K562 (cell line): ENCODE results near the gene PRM2.

Experiments used
- CAMTA2 ChIP-seq: fragments of 250-450 bp; sonication (Bioruptor Pico); conservative IDR thresholded peaks from 2 replicates; pipeline ENCODE4 v1.5.1; 2022
- CTCF ChIP-seq, 3 experiments: IDR thresholded peaks in 2 of 3; conservative IDR thresholded peaks in 1 of 3; 2 replicates each; pipeline ENCODE4 v1.5.1; 2011 to 2012; ENCODE audit warnings: low read length in 3 of 3, mild to moderate bottlenecking in 3 of 3, control low read depth in 2 of 3, improper control_type of control experiment in 1 of 3, inconsistent platforms in 1 of 3, low read depth in 1 of 3, mixed read lengths in 1 of 3, moderate library complexity in 1 of 3; ENCODE audit not compliant: insufficient read depth in 2 of 3
- E2F6 ChIP-seq, 2 experiments: IDR thresholded peaks; 2 replicates each; pipeline ENCODE4 v1.6.1; 2011; ENCODE audit warnings: borderline replicate concordance in 1 of 2, control low read depth in 1 of 2, low read depth in 1 of 2, low read length in 1 of 2, mild to moderate bottlenecking in 1 of 2, mixed read lengths in 1 of 2, moderate library complexity in 1 of 2; ENCODE audit not compliant: insufficient read depth in 1 of 2, insufficient read length in 1 of 2, poor library complexity in 1 of 2, severe bottlenecking in 1 of 2; ENCODE audit errors: extremely low read depth in 1 of 2
- EP300 ChIP-seq: IDR thresholded peaks from 2 replicates; pipeline ENCODE4 v1.6.1; 2012; ENCODE audit warnings: low read length, improper control_type of control experiment
- EZH2 ChIP-seq: IDR thresholded peaks from 2 replicates; pipeline ENCODE4 v1.6.1; 2012; ENCODE audit warnings: low read depth, mild to moderate bottlenecking, inconsistent platforms, low read length, borderline replicate concordance
- HDGF ChIP-seq: fragments of 450-650 bp; IDR thresholded peaks from 2 replicates; pipeline ENCODE4 v1.6.1; 2016
- MYC ChIP-seq, 2 experiments: fragments of 250-450 bp in 1 of 2; sonication (Bioruptor Pico) in 1 of 2; IDR thresholded peaks; 2 replicates each; pipeline versions ENCODE4 v1.5.1 to v1.6.1; 2012 to 2021; ENCODE audit warnings: low read depth in 2 of 2, borderline replicate concordance in 1 of 2, improper control_type of control experiment in 1 of 2, low read length in 1 of 2, mild to moderate bottlenecking in 1 of 2, moderate library complexity in 1 of 2
- NFYB ChIP-seq: IDR thresholded peaks from 2 replicates; pipeline ENCODE4 v1.6.1; 2011; ENCODE audit warnings: mild to moderate bottlenecking, moderate library complexity; ENCODE audit not compliant: insufficient read length; ENCODE audit errors: extremely low read depth
- PKNOX1 ChIP-seq: fragments of 450-650 bp; IDR thresholded peaks from 2 replicates; pipeline ENCODE4 v1.6.1; 2016
- POLR2AphosphoS5 ChIP-seq: IDR thresholded peaks from 2 replicates; pipeline ENCODE4 v1.6.1; 2011; ENCODE audit warnings: mild to moderate bottlenecking, low read depth, low read length, moderate library complexity; ENCODE audit not compliant: control insufficient read depth, insufficient read depth
- RBBP5 ChIP-seq: fragments of 200-600 bp; sonication (generic); IDR thresholded peaks from 2 replicates; pipeline ENCODE4 v1.6.1; 2012; ENCODE audit warnings: borderline replicate concordance, mild to moderate bottlenecking, low read length, control low read depth, inconsistent platforms; ENCODE audit not compliant: insufficient read depth, poor library complexity, severe bottlenecking
- TAF1 ChIP-seq: IDR thresholded peaks from 2 replicates; pipeline ENCODE4 v1.6.1; 2011; ENCODE audit warnings: mild to moderate bottlenecking, low read length, moderate library complexity; ENCODE audit not compliant: insufficient read depth, control insufficient read depth, severe bottlenecking; ENCODE audit errors: extremely low read depth
- YBX1 ChIP-seq: fragments of 450-650 bp; IDR thresholded peaks from 2 replicates; pipeline ENCODE4 v1.7.1; 2016; ENCODE audit warnings: mild to moderate bottlenecking
- ZNF512 ChIP-seq: IDR thresholded peaks from 2 replicates; pipeline ENCODE4 v1.6.1; 2016; ENCODE audit warnings: missing genetic modification characterization, missing compliant biosample characterization

- TF ChIP-seq TAF1 (no peak), EZH2 (no peak), ZNF512 (tag) (no peak), E2F6 (IDR thresholded peaks at IDR 0.05; ENCODE audit: borderline replicate concordance in 1 of 2, extremely low read depth in 1 of 2, insufficient read depth in 1 of 2, insufficient read length in 1 of 2, low read depth in 1 of 2, low read length in 1 of 2, poor library complexity in 1 of 2, severe bottlenecking in 1 of 2) (no peak), NFYB (no peak), YBX1 (no peak), CAMTA2 (CRISPR knock-in tag) (no peak), POLR2AphosphoS5 (no peak), HDGF (no peak), EP300 (no peak), PKNOX1 (no peak; the same call in 1 of the 2 replicates), CTCF (IDR thresholded peaks at IDR 0.05 in 2 of 3, conservative IDR thresholded peaks at IDR 0.05 in 1 of 3; ENCODE audit: insufficient read depth in 2 of 3, low read depth in 1 of 3, low read length in 3 of 3) (no peak), MYC (IDR thresholded peaks at IDR 0.05; ENCODE audit: low read depth, low read length) (no peak), MYC (CRISPR knock-in tag; IDR thresholded peaks at IDR 0.05; ENCODE audit: borderline replicate concordance, low read depth) (no peak), RBBP5 (no peak)
Measured at GRCh38 chr16:11292076-11292748, 15.9 kb upstream of the PRM2 start.
